Thoracic aorta (tissue), 2 donors: ENCODE results near the gene NUDT12. TPM values are rescaled to one million over a fixed set of nuclear protein-coding genes. Genes with fewer than 3 reads are reported as not detected.

Experiments used
- ATAC-seq: fragments of 150-250 bp; one replicate; pipeline ENCODE4 v1.8.0; 2017; ENCODE audit warnings: low read depth; ENCODE audit not compliant: insufficient number of reproducible peaks, low FRiP score
- DNase-seq: peaks from one replicate; pipeline ENCODE4 v3.0.0-alpha.2; 2020; ENCODE audit warnings: low spot score
- H3K27ac ChIP-seq, 2 donors: fragments of 200-600 bp; sonication (generic); 1 replicate in 1 of 2; 2 replicates in 1 of 2; pipeline ENCODE4 v1.5.1; 2016; ENCODE audit warnings: mild to moderate bottlenecking in 2 of 2, moderate library complexity in 2 of 2
- H3K27me3 ChIP-seq: fragments of 200-600 bp; sonication (generic); replicated peaks from 2 replicates; pipeline ENCODE4 v1.6.0; 2016; ENCODE audit warnings: mild to moderate bottlenecking; ENCODE audit not compliant: insufficient read depth
- H3K36me3 ChIP-seq: fragments of 200-600 bp; sonication (generic); one replicate; pipeline ENCODE4 v1.5.1; 2016
- H3K4me1 ChIP-seq, 2 donors: fragments of 200-600 bp; sonication (generic); 1 replicate in 1 of 2; 2 replicates in 1 of 2; pipeline versions ENCODE4 v1.5.1 to v1.6.0; 2016; ENCODE audit warnings: low read depth in 2 of 2, mild to moderate bottlenecking in 1 of 2; ENCODE audit not compliant: control insufficient read depth in 1 of 2
- H3K4me3 ChIP-seq: fragments of 200-600 bp; sonication (generic); 2 replicates; pipeline ENCODE4 v1.5.1; 2016; ENCODE audit warnings: mild to moderate bottlenecking
- H3K9me3 ChIP-seq: fragments of 200-600 bp; sonication (generic); 2 replicates; pipeline ENCODE4 v1.5.1; 2016
- CTCF ChIP-seq: fragments of 200-600 bp; sonication (generic); IDR thresholded peaks from one replicate; pipeline ENCODE4 v1.5.1; 2019; ENCODE audit warnings: antibody characterized with exemption
- total RNA-seq, 2 donors: library from RNA; depleted of rRNA; stranded (reverse); fragments of >200 nt; gene quantifications; one replicate each; pipeline versions ENCODE4 v1.1.0 to v1.2.3, GENCODE V29; 2016

Gene NUDT12
- total RNA-seq, 2 donors from 2014 or later, result 6.1 to 8.7 TPM

GRCh38 chr5:103505581-103506305 lies 56.8 kb downstream of the NUDT12 start:
- H3K27me3 ChIP-seq, result no peaks in the 10 kb centered on the region
- peaks cover 7% of the 10 kb centered on the region for H3K9me3 ChIP-seq
- no peak overlapping the region for H3K4me3 ChIP-seq
- TF ChIP-seq CTCF, result no peak
- H3K27ac ChIP-seq, result no peak overlapping the region
- ATAC-seq (no peak), DNase-seq (no peak)
- H3K36me3 ChIP-seq, result no peaks in the 10 kb centered on the region
- no peaks in the 10 kb centered on the region for H3K4me1 ChIP-seq

GRCh38 chr5:103503066-103503465 lies 59.5 kb downstream of the NUDT12 start:
- no peak for TF ChIP-seq CTCF
- no peaks in the 10 kb centered on the region for H3K36me3 ChIP-seq
- H3K27me3 ChIP-seq, result no peaks in the 10 kb centered on the region
- H3K4me1 ChIP-seq, result no peaks in the 10 kb centered on the region
- H3K9me3 ChIP-seq, result peaks cover 7% of the 10 kb centered on the region
- H3K27ac ChIP-seq, result no peak overlapping the region
- no peak for ATAC-seq
- H3K4me3 ChIP-seq, result no peak overlapping the region
- DNase-seq, result no peak

- ATAC-seq (no peak), DNase-seq (no peak)
- Histone ChIP-seq H3K27ac (no peak overlapping the region), H3K36me3 (no peaks in the 10 kb centered on the region), H3K9me3 (peaks cover 7% of the 10 kb centered on the region), H3K27me3 (no peaks in the 10 kb centered on the region), H3K4me1 (no peaks in the 10 kb centered on the region), H3K4me3 (no peak overlapping the region)
- TF ChIP-seq CTCF, result no peak
Measured at GRCh38 chr5:103502662-103503061, 59.9 kb downstream of the NUDT12 start.
